WTC11 (cell line): Measurements from ENCODE around the gene APRT.

ENCODE experiments used
- CBFB ChIP-seq: sonication (generic); formaldehyde crosslinking; IDR thresholded peaks from 2 replicates; pipeline ENCODE4 v1.8.1; 2022; ENCODE audit warnings: mild to moderate bottlenecking, low read depth, missing genetic modification reagents
- SP1 ChIP-seq: sonication (generic); formaldehyde crosslinking; conservative IDR thresholded peaks from 2 replicates; pipeline ENCODE4 v1.8.1; 2022; ENCODE audit warnings: missing genetic modification reagents
- ZNF232 ChIP-seq: sonication (generic); formaldehyde crosslinking; IDR thresholded peaks from 2 replicates; pipeline ENCODE4 v1.8.0; 2022; ENCODE audit warnings: mild to moderate bottlenecking, missing genetic modification reagents
- TF ChIP-seq, protein P1 (sequence below): fragments of 200-600 bp; IDR thresholded peaks from 2 replicates; pipeline ENCODE4 v1.8.0; 2022; ENCODE audit warnings: antibody characterized with exemption
- TF ChIP-seq, protein P2 (sequence below): sonication (generic); formaldehyde crosslinking; IDR thresholded peaks from 2 replicates; pipeline ENCODE4 v1.8.0; 2022; ENCODE audit warnings: mild to moderate bottlenecking, missing genetic modification reagents
- TF ChIP-seq, protein P3 (sequence below): sonication (generic); formaldehyde crosslinking; IDR thresholded peaks from 2 replicates; pipeline ENCODE4 v1.8.1; 2023; ENCODE audit warnings: mild to moderate bottlenecking, missing genetic modification reagents, moderate library complexity
- TF ChIP-seq, protein P4 (sequence below): sonication (generic); formaldehyde crosslinking; IDR thresholded peaks from 2 replicates; pipeline ENCODE4 v1.8.1; 2022; ENCODE audit warnings: missing genetic modification reagents, borderline replicate concordance

DNA sequence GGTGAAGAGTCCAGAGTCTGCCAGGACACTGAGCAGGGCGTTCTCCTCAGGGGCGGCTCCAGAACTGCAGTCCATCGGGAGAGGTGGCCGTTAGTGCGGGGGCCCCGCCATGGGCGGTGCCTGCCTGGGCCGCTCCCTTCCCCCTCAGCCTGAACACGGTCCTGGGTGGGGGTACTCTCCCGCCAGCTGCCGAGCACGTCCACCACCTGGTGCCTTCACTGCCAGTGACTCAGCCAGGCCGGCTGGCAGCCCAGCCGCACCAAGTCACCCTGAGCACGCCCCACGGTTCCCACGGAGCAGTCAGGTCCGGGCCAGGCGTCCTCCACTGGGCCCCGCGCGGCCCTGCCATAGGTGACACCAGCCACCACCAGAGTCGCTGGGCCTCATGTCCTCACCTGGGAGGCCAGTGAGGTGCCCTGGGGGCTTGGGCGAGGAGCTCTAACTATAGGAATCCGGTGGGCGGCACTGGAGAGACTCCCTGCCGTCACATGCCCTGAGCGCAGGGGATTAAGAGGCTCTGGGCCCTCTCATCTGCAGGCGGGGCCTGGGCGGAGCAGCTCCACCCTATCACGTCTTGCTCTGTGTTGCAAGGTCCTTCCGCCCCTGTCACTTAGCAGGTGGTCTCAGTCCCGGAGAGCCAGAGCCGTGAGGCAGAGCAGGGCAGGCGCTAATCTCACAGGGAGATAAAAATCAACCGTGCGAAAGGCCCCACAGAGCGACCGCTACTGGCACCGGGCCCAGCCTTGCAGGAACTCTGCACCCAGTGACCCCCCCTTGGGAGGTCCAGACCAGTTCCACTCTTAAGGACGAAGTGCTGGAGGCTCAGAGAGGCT lies 41.1 kb downstream of the APRT start:
- no peak for TF ChIP-seq SP1
- no peak for TF ChIP-seq CBFB (CRISPR knock-in tag)
- TF ChIP-seq, protein P1, sequence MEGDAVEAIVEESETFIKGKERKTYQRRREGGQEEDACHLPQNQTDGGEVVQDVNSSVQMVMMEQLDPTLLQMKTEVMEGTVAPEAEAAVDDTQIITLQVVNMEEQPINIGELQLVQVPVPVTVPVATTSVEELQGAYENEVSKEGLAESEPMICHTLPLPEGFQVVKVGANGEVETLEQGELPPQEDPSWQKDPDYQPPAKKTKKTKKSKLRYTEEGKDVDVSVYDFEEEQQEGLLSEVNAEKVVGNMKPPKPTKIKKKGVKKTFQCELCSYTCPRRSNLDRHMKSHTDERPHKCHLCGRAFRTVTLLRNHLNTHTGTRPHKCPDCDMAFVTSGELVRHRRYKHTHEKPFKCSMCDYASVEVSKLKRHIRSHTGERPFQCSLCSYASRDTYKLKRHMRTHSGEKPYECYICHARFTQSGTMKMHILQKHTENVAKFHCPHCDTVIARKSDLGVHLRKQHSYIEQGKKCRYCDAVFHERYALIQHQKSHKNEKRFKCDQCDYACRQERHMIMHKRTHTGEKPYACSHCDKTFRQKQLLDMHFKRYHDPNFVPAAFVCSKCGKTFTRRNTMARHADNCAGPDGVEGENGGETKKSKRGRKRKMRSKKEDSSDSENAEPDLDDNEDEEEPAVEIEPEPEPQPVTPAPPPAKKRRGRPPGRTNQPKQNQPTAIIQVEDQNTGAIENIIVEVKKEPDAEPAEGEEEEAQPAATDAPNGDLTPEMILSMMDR = no peak
- no peak for TF ChIP-seq ZNF232 (CRISPR knock-in tag)
- TF ChIP-seq, protein P2, sequence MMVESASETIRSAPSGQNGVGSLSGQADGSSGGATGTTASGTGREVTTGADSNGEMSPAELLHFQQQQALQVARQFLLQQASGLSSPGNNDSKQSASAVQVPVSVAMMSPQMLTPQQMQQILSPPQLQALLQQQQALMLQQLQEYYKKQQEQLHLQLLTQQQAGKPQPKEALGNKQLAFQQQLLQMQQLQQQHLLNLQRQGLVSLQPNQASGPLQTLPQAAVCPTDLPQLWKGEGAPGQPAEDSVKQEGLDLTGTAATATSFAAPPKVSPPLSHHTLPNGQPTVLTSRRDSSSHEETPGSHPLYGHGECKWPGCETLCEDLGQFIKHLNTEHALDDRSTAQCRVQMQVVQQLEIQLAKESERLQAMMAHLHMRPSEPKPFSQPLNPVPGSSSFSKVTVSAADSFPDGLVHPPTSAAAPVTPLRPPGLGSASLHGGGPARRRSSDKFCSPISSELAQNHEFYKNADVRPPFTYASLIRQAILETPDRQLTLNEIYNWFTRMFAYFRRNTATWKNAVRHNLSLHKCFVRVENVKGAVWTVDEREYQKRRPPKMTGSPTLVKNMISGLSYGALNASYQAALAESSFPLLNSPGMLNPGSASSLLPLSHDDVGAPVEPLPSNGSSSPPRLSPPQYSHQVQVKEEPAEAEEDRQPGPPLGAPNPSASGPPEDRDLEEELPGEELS (CRISPR knock-in tag) = no peak
- TF ChIP-seq, protein P3, sequence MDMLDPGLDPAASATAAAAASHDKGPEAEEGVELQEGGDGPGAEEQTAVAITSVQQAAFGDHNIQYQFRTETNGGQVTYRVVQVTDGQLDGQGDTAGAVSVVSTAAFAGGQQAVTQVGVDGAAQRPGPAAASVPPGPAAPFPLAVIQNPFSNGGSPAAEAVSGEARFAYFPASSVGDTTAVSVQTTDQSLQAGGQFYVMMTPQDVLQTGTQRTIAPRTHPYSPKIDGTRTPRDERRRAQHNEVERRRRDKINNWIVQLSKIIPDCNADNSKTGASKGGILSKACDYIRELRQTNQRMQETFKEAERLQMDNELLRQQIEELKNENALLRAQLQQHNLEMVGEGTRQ (CRISPR knock-in tag) = no peak
- TF ChIP-seq, protein P4, sequence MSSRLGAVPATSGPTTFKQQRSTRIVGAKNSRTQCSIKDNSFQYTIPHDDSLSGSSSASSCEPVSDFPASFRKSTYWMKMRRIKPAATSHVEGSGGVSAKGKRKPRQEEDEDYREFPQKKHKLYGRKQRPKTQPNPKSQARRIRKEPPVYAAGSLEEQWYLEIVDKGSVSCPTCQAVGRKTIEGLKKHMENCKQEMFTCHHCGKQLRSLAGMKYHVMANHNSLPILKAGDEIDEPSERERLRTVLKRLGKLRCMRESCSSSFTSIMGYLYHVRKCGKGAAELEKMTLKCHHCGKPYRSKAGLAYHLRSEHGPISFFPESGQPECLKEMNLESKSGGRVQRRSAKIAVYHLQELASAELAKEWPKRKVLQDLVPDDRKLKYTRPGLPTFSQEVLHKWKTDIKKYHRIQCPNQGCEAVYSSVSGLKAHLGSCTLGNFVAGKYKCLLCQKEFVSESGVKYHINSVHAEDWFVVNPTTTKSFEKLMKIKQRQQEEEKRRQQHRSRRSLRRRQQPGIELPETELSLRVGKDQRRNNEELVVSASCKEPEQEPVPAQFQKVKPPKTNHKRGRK (CRISPR knock-in tag) = no peak
